Epithelial cell of prostate (primary cell): ENCODE measurements around the gene DENND1B.
"Not testable (repeated sequence)": the region's sequence is repeated elsewhere in the genome, so short reads cannot be mapped to it uniquely, and the experiment has no call there.

ENCODE experiments used
- DNase-seq: peaks from one replicate; pipeline ENCODE4 v3.0.0-alpha.2; 2011; ENCODE audit warnings: low read depth, low spot score
- H3K27ac ChIP-seq: fragments of 450-650 bp; 2 replicates; pipeline ENCODE4 v1.5.1; 2017; ENCODE audit warnings: mild to moderate bottlenecking

DENND1B gene

GRCh38 chr1:197786280-197786679 lies 11.0 kb upstream of the DENND1B start:
- no peak for DNase-seq
- peak overlapping the region; percentile 47 for H3K27ac ChIP-seq

DNA sequence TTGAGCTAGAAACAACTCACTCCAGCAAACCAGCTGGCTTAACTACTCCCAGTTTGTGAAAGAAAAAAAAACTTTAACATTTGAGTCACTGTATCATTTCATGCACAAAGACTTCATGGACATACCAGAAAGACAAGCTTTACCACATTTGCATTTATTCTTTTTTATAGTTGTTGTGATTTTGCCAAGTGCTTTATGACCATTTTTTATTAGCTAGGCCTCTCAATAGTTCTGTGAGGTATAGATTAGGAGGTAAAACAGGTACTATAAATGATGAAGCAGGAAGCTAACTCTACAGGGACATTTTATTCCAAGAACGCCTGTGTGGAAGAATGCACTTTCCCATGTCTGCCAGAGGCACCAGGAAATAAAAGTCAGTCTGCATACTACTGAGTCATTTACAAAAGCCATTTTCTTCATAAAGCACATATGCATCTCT lies 8.2 kb upstream of the DENND1B start:
- peak overlapping the region; percentile 84 for H3K27ac ChIP-seq
- peak; percentile 85 for DNase-seq

- DNase-seq, result no peak
- H3K27ac ChIP-seq, result peak overlapping the region; percentile 84
Measured at GRCh38 chr1:197782722-197783360, 7.6 kb upstream of the DENND1B start.

- DNase-seq, result peak; percentile 77
- H3K27ac ChIP-seq, result peak overlapping the region; percentile 84
Measured at GRCh38 chr1:197781968-197782721, 6.9 kb upstream of the DENND1B start.

GRCh38 chr1:197779921-197780320 lies 4.6 kb upstream of the DENND1B start:
- DNase-seq, result no peak
- H3K27ac ChIP-seq, result no peak overlapping the region

GRCh38 chr1:197778366-197778945 lies 3.2 kb upstream of the DENND1B start:
- DNase-seq, result no peak
- no peak overlapping the region for H3K27ac ChIP-seq

- peak overlapping the region; percentile 98 for H3K27ac ChIP-seq
- DNase-seq, result peak; percentile 49
Measured at GRCh38 chr1:197776351-197777105, 1.2 kb upstream of the DENND1B start.

DNA sequence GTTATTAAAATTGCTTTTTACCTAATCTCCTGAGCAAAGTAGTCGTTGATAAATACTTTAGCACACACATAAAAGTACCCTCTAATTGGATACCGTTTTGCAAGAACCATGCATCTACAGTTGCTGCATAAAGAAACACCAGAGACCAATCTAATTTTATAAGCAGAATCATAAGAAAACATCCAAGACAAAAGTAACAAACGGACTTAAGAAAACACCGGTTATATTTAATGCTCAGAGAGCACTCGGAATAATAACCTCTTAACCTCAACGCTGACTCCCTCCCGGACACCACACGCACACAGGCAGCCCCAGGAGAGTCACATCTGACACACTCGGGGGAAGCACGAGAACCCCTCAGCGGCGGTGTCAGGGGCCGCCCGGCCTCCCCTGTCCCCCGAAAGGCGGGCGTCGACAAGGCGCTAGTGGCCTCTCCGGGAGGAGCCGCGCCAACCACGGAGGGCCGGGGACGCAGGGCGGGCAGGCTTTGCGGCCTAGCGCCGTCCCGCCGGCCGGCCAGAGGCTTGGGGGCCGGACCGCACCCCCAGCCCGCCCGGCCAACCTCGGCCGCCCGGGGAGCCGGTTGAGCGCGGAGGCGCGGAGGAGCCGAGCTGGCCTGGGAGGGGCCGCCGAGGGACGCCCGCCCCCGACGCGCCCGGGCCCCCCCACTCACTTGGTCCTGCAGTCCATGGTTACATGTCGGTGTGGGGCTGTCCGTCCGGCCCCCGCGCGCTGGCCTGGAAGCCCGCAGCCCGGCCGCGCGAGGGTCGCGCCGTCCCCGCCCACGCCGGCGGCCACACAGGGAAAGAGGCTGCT lies 606 bp downstream of the DENND1B start:
- peak overlapping the region; percentile 98 for H3K27ac ChIP-seq
- DNase-seq, result no peak

- H3K27ac ChIP-seq, result peak overlapping the region; percentile 98
- no peak for DNase-seq
Measured at GRCh38 chr1:197773856-197774255, 1.4 kb downstream of the DENND1B start.

DNA sequence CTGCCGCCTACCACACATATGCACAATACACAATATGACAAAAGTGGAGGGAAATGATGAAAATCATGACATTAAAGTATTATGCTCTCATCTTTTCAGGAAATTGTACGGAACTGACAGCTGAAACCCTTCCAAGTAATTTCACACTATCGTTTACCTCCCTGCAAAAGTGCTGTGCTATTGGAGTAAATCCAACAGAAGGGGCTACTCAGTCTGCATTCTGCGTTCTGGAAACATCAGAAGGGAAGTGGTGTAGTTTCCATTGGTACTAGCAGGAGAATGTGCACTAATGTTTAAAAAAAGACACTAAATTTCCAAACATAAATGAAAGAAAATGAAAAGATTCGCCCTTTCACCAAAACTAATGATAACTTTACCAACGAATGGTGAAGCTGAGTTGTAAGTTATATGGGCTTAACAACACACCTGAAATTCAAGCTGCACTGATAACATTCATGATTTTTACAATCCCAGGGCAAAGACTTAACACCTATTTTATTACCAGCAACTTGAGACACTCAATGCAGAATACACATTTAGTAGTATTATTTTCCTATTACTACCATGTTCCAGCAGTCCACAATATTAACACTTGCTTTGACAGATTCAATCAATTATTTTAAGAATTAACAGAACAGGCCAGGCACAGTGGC lies 3.2 kb downstream of the DENND1B start:
- H3K27ac ChIP-seq, result no peak overlapping the region
- no peak for DNase-seq

- DNase-seq, result no peak
- no peak overlapping the region for H3K27ac ChIP-seq
Measured at GRCh38 chr1:197771386-197771785, 3.9 kb downstream of the DENND1B start.

DNA sequence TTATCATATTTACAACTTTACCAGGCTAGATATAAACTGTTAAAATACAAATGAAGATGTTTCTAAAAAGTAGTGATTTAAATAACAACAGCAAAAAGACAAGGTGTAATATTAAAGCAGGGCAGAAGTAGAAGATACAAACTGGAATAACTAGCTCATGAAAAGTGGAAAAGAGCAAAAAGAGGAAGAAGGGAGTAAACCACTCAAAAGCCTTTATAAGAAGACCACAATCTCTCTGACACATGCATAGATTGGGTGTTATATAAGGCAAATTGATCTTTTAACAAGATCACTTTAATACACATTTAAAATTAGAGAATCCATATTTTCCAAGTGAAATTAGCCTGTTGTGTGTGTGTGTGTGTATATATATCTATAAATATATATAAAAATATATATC lies 5.0 kb downstream of the DENND1B start:
- no peak overlapping the region for H3K27ac ChIP-seq
- DNase-seq, result no peak

DNA sequence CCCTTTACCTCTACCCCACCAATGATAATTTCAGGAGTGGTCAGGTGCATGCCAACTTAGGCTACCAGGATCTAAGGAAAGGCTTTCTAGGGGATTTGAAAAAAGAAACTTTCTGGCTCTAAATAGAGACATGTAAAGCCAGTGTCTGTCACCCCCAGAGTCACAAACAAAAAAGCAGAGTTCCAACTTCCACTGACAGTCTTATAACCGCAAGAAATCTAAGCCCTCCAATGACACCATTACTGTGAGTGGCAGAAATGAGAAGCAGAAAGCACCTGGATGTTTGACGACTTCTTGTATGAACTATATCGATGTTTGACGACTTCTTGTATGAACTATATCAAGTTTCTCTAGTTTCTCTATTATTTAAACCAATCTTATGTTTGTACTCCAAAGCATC lies 6.0 kb downstream of the DENND1B start:
- no peak for DNase-seq

DNA sequence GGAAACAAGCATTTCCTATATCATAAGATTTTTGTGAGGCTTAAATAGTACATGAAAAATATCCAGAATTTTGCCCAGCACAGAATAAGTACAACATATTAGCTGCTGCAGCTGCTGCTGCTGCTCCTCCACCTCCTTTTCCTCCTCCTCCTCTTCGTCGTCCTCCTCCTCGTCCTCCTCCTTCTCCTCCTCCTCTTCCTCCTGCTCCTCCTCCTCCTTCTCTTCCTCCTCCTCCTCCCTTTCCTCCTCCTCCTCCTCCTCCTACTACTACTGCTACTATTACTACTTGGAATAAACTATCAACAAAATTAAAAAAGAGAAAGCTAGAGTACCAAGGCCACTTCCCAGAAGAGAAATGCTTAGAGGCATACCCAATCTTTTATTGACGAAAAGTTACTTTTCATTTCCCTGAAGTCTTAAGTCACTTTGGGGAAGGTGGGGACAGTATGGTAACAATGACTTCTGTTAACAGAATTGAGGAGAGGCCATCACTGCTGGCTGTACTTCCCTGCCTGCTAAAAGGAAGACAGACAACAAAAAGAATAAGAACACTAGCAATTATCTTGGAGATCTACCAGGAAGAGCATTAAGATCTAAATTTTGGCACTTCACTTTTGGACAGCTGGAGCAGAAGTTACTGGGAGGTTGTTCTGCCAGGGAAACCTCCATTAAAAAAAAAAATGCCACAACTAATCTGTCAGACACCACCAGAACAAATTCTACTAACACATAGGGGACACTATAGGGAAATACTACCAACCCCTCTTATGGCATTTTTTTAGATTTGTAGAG lies 7.1 kb downstream of the DENND1B start:
- no peak for DNase-seq
- no peak overlapping the region for H3K27ac ChIP-seq

More for the DNA sequence above, 6.0 kb downstream of the DENND1B start:
- H3K27ac ChIP-seq, result no peak overlapping the region

DNA sequence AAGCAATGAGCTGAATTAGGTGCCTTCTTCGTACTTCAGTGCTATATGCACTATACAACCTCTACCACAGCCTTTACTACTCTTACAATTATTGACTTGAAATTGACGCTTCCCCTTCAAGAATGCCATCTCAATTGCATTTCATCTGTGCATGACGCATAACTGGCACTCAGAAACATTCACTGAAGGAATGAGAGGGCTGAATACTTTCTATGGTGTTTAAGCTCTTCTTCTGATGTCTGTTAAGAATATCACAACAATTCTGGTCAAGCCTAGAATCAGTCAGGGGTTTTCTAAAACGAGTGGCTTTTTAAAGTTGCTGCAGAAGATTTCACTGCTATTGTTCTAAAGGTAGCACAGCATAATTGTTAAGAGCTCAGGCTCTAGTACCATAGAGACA lies 11.5 kb downstream of the DENND1B start:
- no peak for DNase-seq
- H3K27ac ChIP-seq, result no peak overlapping the region

DNA sequence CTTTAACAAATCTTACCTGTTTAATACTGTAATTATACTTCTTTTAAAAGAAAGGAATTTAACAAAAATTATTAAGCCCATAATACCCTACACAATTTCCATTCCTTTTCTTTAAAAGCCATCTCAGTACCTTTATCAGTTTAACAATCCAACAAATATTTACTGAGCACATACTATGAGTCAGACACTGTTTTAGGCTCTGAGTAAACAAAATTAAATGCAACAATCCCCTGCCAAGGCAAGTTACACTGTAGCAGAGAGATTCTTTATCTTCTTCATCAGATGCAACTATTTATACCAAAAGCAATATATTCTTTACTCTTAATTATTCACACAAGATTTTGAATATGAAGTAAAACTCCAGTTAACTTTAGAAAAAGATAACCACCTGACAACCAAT lies 12.0 kb downstream of the DENND1B start:
- no peak overlapping the region for H3K27ac ChIP-seq
- no peak for DNase-seq

DNA sequence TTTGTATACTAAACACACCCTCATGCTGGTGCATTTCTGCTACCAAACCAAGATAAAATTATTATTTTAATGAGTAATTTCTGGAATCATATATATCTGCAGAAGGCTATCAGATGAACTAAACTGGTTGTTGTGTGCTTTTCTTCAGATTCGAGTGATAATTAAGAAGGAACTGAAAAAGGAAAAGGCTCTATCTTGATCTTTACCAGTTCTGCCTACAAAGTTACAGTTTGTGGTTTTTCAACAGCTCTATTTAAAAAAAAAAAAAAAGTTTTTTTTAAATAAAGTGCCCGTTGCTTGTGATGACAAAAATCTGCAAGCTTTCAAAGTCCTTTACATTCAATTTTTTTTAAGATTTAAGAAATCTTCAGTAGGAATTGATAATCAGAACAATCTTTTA lies 13.6 kb downstream of the DENND1B start:
- H3K27ac ChIP-seq, result no peak overlapping the region
- no peak for DNase-seq

DNA sequence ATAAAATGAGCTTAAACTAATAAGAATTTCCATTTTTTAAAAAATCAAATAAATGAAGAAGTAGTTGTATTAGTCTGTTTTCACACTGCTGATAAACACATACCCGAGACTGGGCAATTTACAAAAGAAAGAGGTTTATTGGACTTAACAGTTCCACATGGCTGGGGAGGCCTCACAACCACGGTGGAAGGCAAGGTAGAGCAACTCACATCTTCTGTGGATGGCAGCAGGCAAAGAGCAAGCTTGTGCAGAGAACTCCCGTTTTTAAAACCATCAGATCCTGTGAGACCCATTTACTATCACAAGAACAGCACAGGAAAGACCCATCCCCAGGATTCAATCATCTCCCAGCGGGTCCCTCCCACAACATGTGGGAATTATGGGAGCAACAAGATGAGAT lies 19.7 kb downstream of the DENND1B start:
- not testable (repeated sequence) for H3K27ac ChIP-seq, DNase-seq
